ENCODE measurements around the gene SESN1. TPM values are rescaled to one million over a fixed set of nuclear protein-coding genes. Genes with fewer than 3 reads are reported as not detected.

Gene SESN1
- total RNA-seq, 4 donors from 2014 or later, result 79.8 to 112 (median 90.8) TPM

DNA sequence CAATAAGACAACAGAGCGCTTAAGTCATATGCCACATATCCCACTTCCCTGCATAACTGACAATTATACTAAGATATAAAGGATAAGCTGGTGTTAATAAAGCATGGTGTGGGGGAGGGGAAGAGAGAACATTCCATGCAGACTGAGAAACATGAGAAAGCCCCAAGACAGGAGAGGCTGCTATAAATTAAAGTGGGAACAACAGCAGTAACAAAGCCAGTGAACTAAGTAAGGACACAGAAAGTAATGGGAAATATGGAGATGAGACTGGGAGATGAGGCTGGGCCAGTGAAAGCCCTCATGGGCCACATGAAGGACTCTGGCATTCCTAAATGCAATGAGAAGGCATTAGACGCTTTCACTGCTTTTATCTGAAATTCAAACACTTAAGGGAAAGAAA lies 41.3 kb downstream of the SESN1 start:
- no peak for DNase-seq (ENCODE audit: low spot score in 2 of 2)
- Histone ChIP-seq H3K27ac (no peak overlapping the region), H3K4me1 (peaks cover 0 to 20% (median 3%) of the 10 kb centered on the region in 4 donors), H3K36me3 (no peaks in the 10 kb centered on the region), H3K4me3 (no peak overlapping the region), H3K27me3 (no peaks in the 10 kb centered on the region), H3K9me3 (no peaks in the 10 kb centered on the region)
- TF ChIP-seq, protein P1, sequence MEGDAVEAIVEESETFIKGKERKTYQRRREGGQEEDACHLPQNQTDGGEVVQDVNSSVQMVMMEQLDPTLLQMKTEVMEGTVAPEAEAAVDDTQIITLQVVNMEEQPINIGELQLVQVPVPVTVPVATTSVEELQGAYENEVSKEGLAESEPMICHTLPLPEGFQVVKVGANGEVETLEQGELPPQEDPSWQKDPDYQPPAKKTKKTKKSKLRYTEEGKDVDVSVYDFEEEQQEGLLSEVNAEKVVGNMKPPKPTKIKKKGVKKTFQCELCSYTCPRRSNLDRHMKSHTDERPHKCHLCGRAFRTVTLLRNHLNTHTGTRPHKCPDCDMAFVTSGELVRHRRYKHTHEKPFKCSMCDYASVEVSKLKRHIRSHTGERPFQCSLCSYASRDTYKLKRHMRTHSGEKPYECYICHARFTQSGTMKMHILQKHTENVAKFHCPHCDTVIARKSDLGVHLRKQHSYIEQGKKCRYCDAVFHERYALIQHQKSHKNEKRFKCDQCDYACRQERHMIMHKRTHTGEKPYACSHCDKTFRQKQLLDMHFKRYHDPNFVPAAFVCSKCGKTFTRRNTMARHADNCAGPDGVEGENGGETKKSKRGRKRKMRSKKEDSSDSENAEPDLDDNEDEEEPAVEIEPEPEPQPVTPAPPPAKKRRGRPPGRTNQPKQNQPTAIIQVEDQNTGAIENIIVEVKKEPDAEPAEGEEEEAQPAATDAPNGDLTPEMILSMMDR (IDR thresholded peaks at IDR 0.05), result no peak
- TF ChIP-seq POLR2A (IDR thresholded peaks at IDR 0.05) (no peak), EP300 (IDR thresholded peaks at IDR 0.05) (no peak)
- WGBS, 2 donors, result 90 to 91% methylated on average over 2 of the region's 2 CpGs

DNA sequence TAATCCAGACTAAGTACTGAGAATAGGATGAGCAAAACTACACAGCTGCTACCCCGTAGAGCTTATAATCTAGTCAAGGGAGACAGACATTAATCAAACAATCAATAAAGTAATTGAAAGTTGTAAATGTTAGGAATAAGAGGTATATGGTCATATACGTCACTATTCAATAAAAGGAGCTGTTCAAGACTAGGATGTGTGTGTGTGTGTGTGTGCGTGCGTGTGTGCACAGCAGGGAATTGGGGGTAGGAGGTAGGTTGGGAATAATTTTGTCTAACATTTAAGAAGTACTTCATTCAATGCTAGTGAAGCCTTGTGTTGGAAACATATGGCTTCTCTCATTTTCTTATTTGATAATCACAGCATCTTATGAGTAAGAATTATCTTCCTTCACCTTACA lies 41.8 kb downstream of the SESN1 start:
- 88 to 94% methylated on average over 4 of the region's 4 CpGs for WGBS, 2 donors
- no peaks in the 10 kb centered on the region for H3K27me3 ChIP-seq

DNA sequence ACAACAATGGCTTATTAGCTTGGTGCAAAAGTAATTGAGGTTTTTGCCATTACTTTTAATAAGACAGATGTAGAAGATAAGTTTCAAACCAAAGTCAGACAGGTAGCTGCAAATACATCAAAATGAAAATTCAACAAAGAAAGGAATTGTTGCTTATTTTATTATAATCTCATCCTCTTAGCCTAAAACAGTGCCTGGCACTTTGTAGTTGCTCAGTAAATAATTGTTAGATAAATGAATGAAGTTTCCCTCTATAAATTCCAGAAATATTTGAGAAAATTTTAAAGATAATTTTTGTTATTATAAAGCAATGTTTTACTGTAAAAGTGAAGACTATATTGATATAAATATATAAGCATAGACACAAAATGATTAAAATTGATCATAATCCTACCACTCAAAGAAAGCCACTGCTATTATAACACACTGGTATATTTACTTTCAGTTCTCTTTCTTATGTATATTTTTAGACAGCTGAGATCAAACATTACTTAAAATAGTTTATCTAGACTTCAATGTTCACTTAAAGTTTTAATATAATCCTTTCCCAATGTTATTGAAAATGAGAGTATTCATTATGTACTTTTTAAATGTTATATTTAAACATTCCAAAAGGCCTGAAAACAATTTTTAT lies 42.5 kb downstream of the SESN1 start:
- H3K9me3 ChIP-seq, result no peaks in the 10 kb centered on the region
- no peak for DNase-seq (ENCODE audit: low spot score in 2 of 2)
- no peak overlapping the region for H3K4me3 ChIP-seq
- H3K27me3 ChIP-seq, result no peaks in the 10 kb centered on the region
- no peaks in the 10 kb centered on the region for H3K36me3 ChIP-seq
- peaks cover 0 to 18% (median 3%) of the 10 kb centered on the region in 4 donors for H3K4me1 ChIP-seq
- TF ChIP-seq, protein P1 (IDR thresholded peaks at IDR 0.05), result no peak
- TF ChIP-seq EP300 (IDR thresholded peaks at IDR 0.05) (no peak), POLR2A (IDR thresholded peaks at IDR 0.05) (no peak)
- no peak overlapping the region for H3K27ac ChIP-seq

More for the DNA sequence above, 41.8 kb downstream of the SESN1 start:
- H3K27ac ChIP-seq, result no peak overlapping the region
- DNase-seq (ENCODE audit: low spot score in 2 of 2), result no peak
- H3K4me1 ChIP-seq, result peaks cover 0 to 18% (median 3%) of the 10 kb centered on the region in 4 donors
- no peaks in the 10 kb centered on the region for H3K9me3 ChIP-seq
- H3K4me3 ChIP-seq, result no peak overlapping the region
- no peaks in the 10 kb centered on the region for H3K36me3 ChIP-seq
- TF ChIP-seq, protein P1 (IDR thresholded peaks at IDR 0.05), result no peak
- TF ChIP-seq EP300 (IDR thresholded peaks at IDR 0.05), result no peak
- no peak for TF ChIP-seq POLR2A (IDR thresholded peaks at IDR 0.05)

DNA sequence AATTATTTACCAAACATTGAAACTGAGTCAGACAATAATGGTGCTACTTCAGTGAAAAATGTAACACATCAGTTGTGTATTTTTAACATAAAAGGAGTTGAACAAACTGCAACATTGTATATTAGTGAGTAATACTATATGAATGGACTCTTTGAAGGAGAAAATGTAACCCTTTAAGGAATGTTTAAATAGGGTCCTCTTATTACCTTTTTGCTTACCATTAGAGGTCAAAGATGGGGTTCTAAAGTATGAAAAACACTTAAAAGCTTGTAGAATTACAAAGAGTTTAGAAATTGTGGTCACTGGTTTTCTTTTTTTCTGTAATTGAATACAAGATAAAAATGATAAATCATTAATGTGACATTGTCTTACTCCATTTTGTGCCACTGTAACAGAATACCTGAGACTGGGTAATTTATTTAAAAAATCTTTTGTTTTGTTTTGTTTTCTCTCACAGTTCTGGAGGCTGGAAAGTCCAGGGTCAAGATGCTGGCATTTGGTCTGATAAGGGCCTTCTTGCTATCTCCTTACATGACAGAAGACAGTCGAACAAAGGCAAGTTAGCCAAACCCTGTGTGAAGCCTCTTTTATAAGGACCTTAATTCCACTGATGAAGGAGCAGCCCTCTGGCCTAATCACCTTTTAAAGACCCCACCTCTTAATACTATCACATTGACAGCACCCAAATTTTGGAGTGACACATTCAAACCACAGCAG lies 43.2 kb downstream of the SESN1 start:
- Histone ChIP-seq H3K4me3 (no peak overlapping the region), H3K27ac (no peak overlapping the region), H3K36me3 (no peaks in the 10 kb centered on the region), H3K4me1 (peaks cover 0 to 18% (median 2%) of the 10 kb centered on the region in 4 donors), H3K9me3 (no peaks in the 10 kb centered on the region), H3K27me3 (no peaks in the 10 kb centered on the region)
- TF ChIP-seq, protein P1 (IDR thresholded peaks at IDR 0.05), result no peak
- TF ChIP-seq EP300 (IDR thresholded peaks at IDR 0.05) (no peak), POLR2A (IDR thresholded peaks at IDR 0.05) (no peak)
- no peak for DNase-seq (ENCODE audit: low spot score in 2 of 2)
- WGBS, 2 donors, result 82 to 97% methylated on average over 1 of the region's 1 CpG

DNA sequence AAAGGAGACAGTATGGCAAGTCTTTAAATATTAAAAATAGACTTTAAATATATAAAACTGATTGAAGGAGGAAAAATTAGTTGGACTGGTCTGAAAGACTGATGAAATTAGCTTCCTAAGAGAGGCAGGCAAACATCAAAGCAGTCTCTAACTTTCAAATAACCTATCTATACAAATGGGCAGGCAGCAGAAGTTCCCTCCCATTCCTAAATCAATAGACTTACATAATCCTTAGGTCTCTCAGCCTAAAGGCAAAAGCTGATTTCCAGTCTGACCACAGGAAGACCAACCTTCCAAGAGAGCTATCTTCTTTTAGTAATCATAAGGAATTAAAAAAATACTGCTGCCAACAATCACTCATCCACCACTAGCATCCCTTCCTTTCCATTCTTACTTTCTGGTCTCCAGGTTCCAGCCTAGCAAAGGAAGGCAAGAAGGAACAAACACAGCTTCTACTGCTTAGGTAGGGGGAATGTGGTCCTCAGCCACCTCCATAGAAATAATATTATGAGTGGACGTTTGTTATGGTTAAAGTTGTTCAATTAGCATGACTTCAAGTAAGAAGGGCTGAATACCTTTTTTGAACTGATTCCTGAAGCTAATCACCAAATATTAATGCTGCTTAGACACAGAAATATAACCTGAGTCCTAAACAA lies 44.1 kb downstream of the SESN1 start:
- H3K27me3 ChIP-seq, result no peaks in the 10 kb centered on the region
- no peaks in the 10 kb centered on the region for H3K9me3 ChIP-seq
- 66 to 85% methylated on average over 1 of the region's 1 CpG for WGBS, 2 donors
- H3K4me3 ChIP-seq, result no peak overlapping the region
- no peak for TF ChIP-seq POLR2A (IDR thresholded peaks at IDR 0.05)
- TF ChIP-seq, protein P1 (IDR thresholded peaks at IDR 0.05), result no peak
- TF ChIP-seq EP300 (IDR thresholded peaks at IDR 0.05), result no peak
- no peaks in the 10 kb centered on the region for H3K36me3 ChIP-seq
- H3K27ac ChIP-seq, result no peak overlapping the region
- DNase-seq (ENCODE audit: low spot score in 2 of 2), result no peak
- H3K4me1 ChIP-seq, result peaks cover 0 to 18% (median 0%) of the 10 kb centered on the region in 4 donors

Measured in tibial nerve (tissue), 4 donors.